GM19372 (cell line): ENCODE data around the gene BAIAP2.
"Not testable (repeated sequence)": the region's sequence is repeated elsewhere in the genome, so short reads cannot be mapped to it uniquely, and the experiment has no call there.

Source experiments
- ATAC-seq: cut with Tn5 transposase; IDR thresholded peaks from one replicate; pipeline ENCODE4 v1.9.1; 2021; ENCODE audit warnings: mild to moderate bottlenecking, low read depth, moderate library complexity; ENCODE audit not compliant: unreplicated experiment

BAIAP2 gene

DNA sequence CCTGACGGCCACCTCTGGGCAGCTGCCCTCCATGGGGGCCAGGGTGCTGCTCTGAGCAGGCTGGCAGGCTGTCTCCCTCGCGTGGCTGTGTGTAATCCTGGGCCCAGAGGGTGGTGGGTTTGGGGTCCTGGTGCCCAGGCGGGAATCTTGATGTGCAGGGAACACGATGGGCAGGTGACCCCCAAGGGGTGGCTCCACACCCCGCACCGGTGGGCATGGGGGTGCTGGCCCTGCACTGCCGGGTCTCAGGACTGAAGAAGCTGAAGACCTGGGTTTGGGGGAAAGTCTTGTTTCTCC, 34.7 kb upstream of the BAIAP2 start:
- no peak for ATAC-seq

GRCh38 chr17:81000631-81001357, 34.2 kb upstream of the BAIAP2 start:
- no peak for ATAC-seq

DNA sequence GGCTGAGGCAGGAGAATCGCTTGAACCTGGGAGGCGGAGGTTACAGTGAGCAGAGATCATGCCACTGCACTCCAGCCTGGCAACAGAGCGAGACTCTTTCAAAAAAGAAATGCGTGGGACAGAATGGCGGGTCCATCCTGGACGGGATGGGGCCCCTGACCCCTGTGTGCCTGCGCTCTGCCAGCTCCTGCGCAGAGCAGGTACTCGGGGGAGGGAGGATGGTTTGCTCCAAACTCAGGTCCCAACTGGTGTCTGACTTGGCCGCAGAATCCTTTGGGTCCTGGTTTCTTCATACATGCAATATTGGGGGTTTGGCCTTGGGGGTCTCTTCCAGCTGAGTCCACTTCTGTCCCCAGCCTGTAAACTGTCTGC, 33.0 kb upstream of the BAIAP2 start:
- ATAC-seq: no peak

GRCh38 chr17:81002409-81003361, 32.3 kb upstream of the BAIAP2 start:
- no peak for ATAC-seq

DNA sequence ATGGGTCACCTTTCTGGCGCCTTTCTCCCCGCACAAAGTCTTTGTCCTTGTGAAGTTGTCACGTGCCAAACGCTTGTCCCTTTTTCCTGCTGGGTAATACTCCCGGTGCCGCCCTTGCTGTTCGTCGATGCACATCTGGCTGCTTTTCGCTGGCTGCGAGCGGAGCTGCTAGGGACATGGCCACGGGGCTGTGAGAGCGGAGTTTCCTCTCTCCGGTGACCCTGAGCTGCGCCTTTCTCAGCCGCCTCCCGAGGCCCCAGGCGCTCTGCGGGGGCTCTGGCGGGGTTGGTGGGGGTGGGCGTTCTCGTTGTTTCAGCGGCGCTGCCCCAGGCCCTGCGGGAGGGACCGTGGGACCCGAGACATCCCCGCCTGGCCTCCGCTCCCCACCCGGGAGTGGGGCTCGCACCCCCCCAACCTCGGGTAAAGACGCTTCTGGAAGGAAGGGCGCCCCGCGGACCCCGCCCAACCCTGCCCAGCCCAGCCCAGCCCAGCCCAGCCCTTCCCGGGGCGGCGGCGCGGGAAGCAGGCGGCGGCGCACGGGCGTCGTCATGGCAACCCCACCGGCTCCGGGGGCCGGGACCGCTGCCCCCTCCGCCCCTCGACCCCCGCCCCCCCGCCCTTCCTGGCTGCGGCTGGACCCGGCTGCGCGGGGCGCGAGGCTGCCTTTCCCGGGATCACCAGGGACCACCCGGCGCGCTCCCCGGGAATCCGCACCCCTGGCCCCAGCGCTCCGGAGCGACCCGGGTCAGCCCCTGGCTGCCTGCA, 31.1 kb upstream of the BAIAP2 start:
- no peak for ATAC-seq

GRCh38 chr17:81006891-81007290, 28.1 kb upstream of the BAIAP2 start:
- ATAC-seq: no peak

- ATAC-seq: no peak
Observed at GRCh38 chr17:81008140-81008539, 26.8 kb upstream of the BAIAP2 start.

- ATAC-seq: no peak
Observed at GRCh38 chr17:81009136-81009535, 25.8 kb upstream of the BAIAP2 start.

- no peak for ATAC-seq
Observed at GRCh38 chr17:81010935-81011334, 24.0 kb upstream of the BAIAP2 start.

DNA sequence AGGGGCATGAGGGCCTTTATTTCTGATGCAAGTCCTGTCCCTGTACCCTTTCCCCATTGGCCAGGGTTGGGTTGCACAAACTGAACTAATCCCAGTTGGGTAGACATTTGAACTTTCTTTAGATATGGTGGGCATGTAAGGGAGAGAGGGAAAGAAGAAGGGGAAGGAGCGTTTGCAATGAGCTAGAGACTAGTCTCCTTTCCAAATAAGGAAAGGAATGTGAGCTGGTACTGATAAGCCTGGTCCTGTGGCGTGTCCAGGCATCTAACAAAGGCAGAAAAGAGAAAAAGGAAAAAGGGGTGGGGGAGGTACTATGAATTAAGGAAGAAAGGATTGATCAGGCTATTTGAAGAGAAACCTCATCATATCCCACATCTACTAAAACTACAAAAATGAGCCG, 23.0 kb upstream of the BAIAP2 start:
- ATAC-seq: no peak

DNA sequence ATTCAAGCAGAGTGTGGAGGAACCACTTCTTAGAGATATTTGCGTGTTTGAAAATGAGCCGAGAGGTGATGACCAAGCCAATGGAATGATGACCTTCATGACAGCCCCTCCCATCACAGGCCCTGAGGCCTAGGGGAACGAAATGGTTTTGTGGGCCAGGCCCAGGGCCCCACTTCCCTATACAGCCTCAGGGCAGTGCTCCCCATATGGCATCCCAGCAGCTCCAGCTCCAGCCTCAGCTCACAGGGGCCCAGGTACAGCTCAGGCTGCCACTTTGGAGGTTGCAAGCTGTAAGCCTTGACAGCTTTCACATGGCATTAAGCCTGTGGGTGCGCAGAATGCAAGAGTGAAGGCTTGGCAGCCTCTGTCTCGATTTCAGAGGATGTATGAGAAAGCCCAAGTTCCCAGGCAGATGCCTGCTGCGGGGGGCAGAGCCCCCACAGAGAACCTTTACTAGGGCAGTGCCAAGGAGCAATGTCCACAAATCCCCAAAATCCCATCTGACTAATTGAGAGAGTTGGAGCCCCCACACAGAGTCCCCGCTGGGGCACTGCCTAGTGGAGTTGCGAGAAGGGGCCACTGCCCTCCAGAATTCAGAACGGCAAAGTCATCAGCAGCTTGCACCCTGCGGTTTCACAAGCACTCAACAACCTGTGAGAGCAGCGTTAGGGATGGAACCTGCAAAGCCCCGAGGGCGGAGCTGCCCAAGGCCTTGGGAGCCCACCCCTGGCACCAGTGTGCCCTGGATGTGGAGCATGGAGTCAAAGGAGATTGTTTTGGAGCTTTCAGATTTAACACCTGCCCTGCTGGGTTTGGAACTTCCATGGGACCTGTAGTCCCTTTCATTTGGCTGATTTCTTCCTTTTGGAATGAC, 22.1 kb upstream of the BAIAP2 start:
- ATAC-seq: no peak

- ATAC-seq: no peak
Observed at GRCh38 chr17:81013642-81014041, 21.3 kb upstream of the BAIAP2 start.

DNA sequence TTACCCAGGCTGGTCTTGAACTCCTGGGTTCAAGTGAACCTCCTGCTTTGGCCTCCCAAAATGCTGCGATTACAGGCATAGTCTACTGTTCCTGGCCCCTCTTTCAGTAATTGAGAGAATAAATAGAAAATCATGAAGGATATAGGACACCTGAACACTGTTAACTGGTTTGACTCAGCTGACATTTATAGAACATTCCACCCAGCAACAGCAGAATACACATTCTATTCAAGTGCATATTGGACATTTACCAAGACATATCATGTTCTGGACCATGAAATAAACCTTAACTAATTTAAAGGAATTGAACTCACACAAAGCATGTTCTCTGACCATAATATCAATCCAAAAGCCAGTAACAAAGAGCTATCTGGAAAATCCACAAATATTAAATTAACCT, 19.8 kb upstream of the BAIAP2 start:
- no peak for ATAC-seq

DNA sequence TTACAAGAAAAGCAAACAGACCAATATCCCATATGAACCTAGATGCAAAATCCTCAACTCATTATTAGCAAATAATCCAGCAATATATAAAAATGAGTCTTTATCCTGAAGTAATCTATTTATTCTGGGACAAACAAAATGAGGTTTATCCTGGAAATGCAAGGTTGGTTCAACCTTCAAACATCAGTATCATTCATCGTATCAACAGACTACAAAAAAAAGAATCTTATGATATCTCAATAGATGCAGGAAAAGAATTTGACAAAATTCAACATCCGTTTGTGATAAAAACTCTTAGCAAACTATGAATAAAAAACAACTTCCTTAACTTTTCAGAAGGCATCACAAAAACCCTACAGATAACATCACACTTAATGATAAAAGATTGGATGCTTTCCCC, 18.4 kb upstream of the BAIAP2 start:
- ATAC-seq: no peak

DNA sequence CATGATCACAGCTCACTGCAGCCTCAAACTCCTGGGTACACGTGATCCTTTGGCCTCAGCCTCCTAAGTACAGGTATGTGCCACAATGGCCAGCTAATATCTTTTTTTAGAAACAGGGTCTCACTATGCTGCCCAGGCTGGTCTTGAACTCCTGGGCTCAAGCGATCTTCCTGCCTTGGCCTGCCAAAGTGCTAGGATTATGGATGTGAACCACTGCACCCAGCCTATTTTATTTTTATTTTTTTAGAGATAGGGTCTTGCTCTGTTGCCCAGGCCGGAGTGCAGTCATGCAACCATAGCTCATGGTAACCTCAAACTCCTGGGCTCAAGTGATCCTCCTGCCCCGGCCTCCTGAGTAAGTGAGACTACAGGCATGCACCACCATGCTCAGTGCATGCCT, 17.6 kb upstream of the BAIAP2 start:
- ATAC-seq: not testable (repeated sequence)

DNA sequence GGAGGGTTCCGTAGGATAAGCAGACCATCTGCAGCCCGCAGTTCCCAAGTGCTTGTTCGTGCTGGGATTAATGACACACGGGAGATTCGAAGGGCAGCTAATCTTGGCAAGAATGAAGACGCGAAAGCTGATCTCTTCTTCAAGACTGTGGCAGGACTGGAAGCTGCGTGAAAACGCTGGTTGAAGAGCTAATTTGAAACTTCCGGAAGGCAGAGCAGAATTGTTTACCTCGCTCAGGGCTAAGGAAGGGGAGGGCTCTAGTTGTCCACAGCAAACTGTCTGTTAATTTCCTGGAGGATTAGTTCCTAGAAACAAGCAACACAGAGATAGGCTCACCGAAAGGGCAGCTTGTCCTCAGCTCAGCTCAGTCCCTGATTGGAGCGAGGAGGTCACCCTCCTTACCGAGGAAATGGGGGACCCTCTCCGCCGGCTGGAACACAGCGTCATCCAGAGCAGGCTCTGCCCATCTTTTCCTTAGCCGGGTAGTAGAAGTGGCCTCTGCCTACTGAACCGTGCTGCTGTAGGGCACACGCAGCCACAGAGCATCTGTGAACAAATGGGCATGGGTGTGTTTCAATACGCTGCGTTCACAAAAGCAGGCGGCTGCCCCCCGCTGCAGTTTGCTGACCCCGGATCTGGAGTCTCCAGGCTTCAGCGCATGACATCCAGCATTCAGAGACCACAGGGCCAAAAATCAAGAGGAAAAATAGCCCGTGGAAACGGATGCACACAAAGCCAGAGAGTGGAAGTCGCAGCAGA, 16.7 kb upstream of the BAIAP2 start:
- no peak for ATAC-seq

- ATAC-seq: no peak
Observed at GRCh38 chr17:81019563-81020442, 15.1 kb upstream of the BAIAP2 start.

- no peak for ATAC-seq
Observed at GRCh38 chr17:81020443-81020766, 14.5 kb upstream of the BAIAP2 start.
